Pons (tissue), 1 donor: Measurements from ENCODE around the gene ITCH.

Experiments used
- DNase-seq: peaks from one replicate; pipeline ENCODE4 v3.0.0-alpha.2; 2016; ENCODE audit warnings: low spot score

The ITCH gene

GRCh38 chr20:34531608-34532265 lies 168.7 kb downstream of the ITCH start:
- no peak for DNase-seq

- DNase-seq: no peak
Observed at GRCh38 chr20:34532320-34532719, 169.2 kb downstream of the ITCH start.

- no peak for DNase-seq
Observed at GRCh38 chr20:34532756-34533155, 169.7 kb downstream of the ITCH start.

- no peak for DNase-seq
Observed at GRCh38 chr20:34534391-34535165, 171.5 kb downstream of the ITCH start.

- no peak for DNase-seq
Observed at GRCh38 chr20:34535301-34535840, 172.3 kb downstream of the ITCH start.

- DNase-seq: no peak
Observed at GRCh38 chr20:34535857-34536256, 172.8 kb downstream of the ITCH start.

- no peak for DNase-seq
Observed at GRCh38 chr20:34536798-34537394, 173.8 kb downstream of the ITCH start.

GRCh38 chr20:34537651-34538050 lies 174.6 kb downstream of the ITCH start:
- DNase-seq: no peak

- no peak for DNase-seq
Observed at GRCh38 chr20:34538671-34539123, 175.6 kb downstream of the ITCH start.

GRCh38 chr20:34539756-34540155 lies 176.7 kb downstream of the ITCH start:
- DNase-seq: no peak

GRCh38 chr20:34540596-34541263 lies 177.7 kb downstream of the ITCH start:
- no peak for DNase-seq

- DNase-seq: no peak
Observed at GRCh38 chr20:34541264-34541901, 178.3 kb downstream of the ITCH start.

- no peak for DNase-seq
Observed at GRCh38 chr20:34541917-34542316, 178.8 kb downstream of the ITCH start.

- DNase-seq: no peak
Observed at GRCh38 chr20:34542439-34542838, 179.4 kb downstream of the ITCH start.

- DNase-seq: no peak
Observed at GRCh38 chr20:34543463-34544056, 180.5 kb downstream of the ITCH start.

- DNase-seq: no peak
Observed at GRCh38 chr20:34544109-34544796, 181.2 kb downstream of the ITCH start.

GRCh38 chr20:34546751-34547181 lies 183.7 kb downstream of the ITCH start:
- DNase-seq: no peak

- DNase-seq: no peak
Observed at GRCh38 chr20:34547844-34548613, 185.0 kb downstream of the ITCH start.

GRCh38 chr20:34549291-34549928 lies 186.3 kb downstream of the ITCH start:
- DNase-seq: no peak
